ENCODE measurements around the gene ITGA2B. TPM values are rescaled to one million over a fixed set of nuclear protein-coding genes. Genes with fewer than 3 reads are reported as not detected.
A peak's percentile ranks its signal among the peaks of the same experiment; 100 is the strongest.
"Not testable (repeated sequence)": the region's sequence is repeated elsewhere in the genome, so short reads cannot be mapped to it uniquely, and the experiment has no call there.

ITGA2B gene
- total RNA-seq, 1 experiment from 2014 or later: 0.62 TPM

DNA sequence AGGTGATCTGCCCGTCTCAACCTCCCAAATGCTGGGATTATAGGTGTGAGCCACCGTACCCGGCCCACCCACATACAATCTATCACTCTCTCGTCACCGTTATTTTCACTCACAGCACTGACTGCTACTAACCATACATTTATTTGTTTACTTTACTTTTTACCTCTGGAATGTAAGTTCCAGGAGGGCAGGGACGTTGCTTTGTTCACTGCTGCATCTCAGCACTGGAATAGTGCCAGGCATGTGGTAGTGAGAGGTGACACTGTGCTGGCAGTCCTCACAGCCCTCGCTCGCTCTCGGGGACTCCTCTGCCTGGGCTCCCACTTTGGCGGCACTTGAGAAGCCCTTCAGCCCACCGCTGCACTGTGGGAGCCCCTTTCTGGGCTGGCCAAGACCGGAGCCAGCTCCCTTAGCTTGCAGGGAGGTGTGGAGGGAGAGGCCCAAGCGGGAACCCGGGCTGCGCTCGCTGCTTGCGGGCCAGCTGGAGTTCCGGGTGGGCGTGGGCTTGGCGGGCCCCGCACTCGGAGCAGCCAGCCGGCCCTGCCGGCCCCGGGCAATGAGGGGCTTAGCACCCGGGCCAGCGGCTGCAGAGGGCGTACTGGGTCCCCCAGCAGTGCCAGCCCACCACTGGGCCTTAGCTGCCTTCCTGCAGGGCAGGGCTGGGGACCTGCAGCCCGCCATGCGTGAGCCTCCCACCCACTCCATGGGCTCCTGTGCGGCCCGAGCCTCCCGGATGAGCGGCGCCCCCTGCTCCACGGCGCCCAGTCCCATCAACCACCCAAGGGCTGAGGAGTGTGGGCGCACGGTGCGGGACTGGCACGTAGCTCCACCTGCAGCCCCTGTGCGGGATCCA is 20.8 kb downstream of the ITGA2B start:
- not testable (repeated sequence) for BruUV-seq (replicated peaks)

GRCh38 chr17:44367231-44367979 is 22.0 kb downstream of the ITGA2B start:
- POLR2A ChIA-PET (ENCODE audit: low non-redundant PET): no interaction called here
- CTCF ChIA-PET: no interaction called here
- intact Hi-C loops (cut with micrococcal nuclease; ENCODE audit: unreplicated experiment): no loop called here
- no peak for DNase-seq (ENCODE audit: low spot score)
- Histone ChIP-seq H3K9me3 (ENCODE audit: low read depth, low read length, poor library complexity, severe bottlenecking) (no peaks in the 10 kb centered on the region), H3K27ac (ENCODE audit: low read depth, low read length, poor library complexity, severe bottlenecking) (no peak overlapping the region), H3K4me1 (ENCODE audit: insufficient read depth, low read length, poor library complexity, severe bottlenecking) (peaks cover 4% of the 10 kb centered on the region), H3K27me3 (replicated peaks; ENCODE audit: insufficient read depth, low read depth, low read length, poor library complexity) (no peaks in the 10 kb centered on the region), H3K36me3 (ENCODE audit: insufficient read depth, low read length, poor library complexity, severe bottlenecking) (no peaks in the 10 kb centered on the region), H3K4me3 (ENCODE audit: low read depth, low read length, poor library complexity, severe bottlenecking) (no peak overlapping the region)
- TF ChIP-seq EZH2 (IDR thresholded peaks at IDR 0.05; ENCODE audit: borderline replicate concordance, low read depth, low read length, poor library complexity, severe bottlenecking): no peak
- no peak for TF ChIP-seq CTCF (conservative IDR thresholded peaks at IDR 0.05; ENCODE audit: low read depth, low read length)
- no TSS peak for BruUV-seq (replicated peaks)

More for the DNA sequence above, 20.8 kb downstream of the ITGA2B start:
- POLR2A ChIA-PET (ENCODE audit: low non-redundant PET); CTCF ChIA-PET; H3K4me1 ChIP-seq (ENCODE audit: insufficient read depth, low read length, poor library complexity, severe bottlenecking); H3K4me3 ChIP-seq (ENCODE audit: low read depth, low read length, poor library complexity, severe bottlenecking); H3K36me3 ChIP-seq (ENCODE audit: insufficient read depth, low read length, poor library complexity, severe bottlenecking); H3K27me3 ChIP-seq (replicated peaks; ENCODE audit: insufficient read depth, low read depth, low read length, poor library complexity); H3K9me3 ChIP-seq (ENCODE audit: low read depth, low read length, poor library complexity, severe bottlenecking); DNase-seq (ENCODE audit: low spot score); H3K27ac ChIP-seq (ENCODE audit: low read depth, low read length, poor library complexity, severe bottlenecking); intact Hi-C loops (cut with micrococcal nuclease; ENCODE audit: unreplicated experiment): not testable (repeated sequence)

DNA sequence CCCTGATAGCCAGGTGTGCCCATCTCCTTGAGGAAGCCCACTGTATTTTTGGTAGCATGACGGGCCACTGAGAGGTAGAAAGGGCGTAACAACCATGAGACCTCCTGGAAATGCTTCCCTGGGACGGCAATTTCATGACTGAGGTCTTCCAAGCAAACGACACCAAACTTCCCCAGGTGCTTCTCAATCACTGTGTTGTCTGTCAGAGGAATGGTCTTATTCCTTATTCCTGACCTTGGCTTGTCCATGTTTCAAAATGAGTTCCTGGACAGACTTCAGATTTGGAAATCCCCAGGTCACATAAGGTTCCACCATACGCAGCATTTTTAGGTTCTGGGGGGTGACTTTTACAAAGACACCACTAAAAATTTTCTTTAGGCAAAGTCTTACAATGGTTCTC is 24.4 kb downstream of the ITGA2B start:
- H3K4me3 ChIP-seq (ENCODE audit: low read depth, low read length, poor library complexity, severe bottlenecking); CTCF ChIA-PET; H3K27ac ChIP-seq (ENCODE audit: low read depth, low read length, poor library complexity, severe bottlenecking); H3K9me3 ChIP-seq (ENCODE audit: low read depth, low read length, poor library complexity, severe bottlenecking); H3K27me3 ChIP-seq (replicated peaks; ENCODE audit: insufficient read depth, low read depth, low read length, poor library complexity); H3K36me3 ChIP-seq (ENCODE audit: insufficient read depth, low read length, poor library complexity, severe bottlenecking); BruUV-seq (replicated peaks); intact Hi-C loops (cut with micrococcal nuclease; ENCODE audit: unreplicated experiment); POLR2A ChIA-PET (ENCODE audit: low non-redundant PET); DNase-seq (ENCODE audit: low spot score): not testable (repeated sequence)
- H3K4me1 ChIP-seq (ENCODE audit: insufficient read depth, low read length, poor library complexity, severe bottlenecking): peaks cover 21% of the 10 kb centered on the region

DNA sequence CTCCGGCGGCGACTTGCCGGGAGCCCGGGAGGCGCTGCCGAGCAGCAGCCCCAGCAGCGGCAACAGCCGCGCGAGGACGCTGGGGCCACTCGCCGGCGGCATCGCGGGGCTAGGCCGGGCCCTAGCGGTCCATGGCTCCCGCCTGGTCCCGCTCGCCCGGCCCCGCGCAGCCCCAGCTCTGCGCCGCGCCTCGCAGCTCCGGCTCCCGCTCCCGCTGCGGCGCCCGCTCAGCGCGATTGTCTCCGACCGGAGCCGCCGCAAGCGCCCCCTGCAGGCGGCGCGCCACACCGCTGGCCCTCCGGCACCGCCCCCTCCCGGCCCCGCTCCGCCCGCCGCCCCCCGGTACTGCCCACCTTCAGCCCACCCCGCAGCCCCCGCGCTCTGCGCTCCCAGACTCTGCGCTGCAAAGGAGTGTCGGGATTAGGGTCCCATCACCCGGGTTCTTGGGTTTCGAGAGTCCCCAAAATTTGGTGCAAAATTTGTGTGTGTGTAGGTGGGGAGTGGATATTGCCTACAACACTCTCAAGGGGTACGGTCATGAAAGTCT is 25.8 kb downstream of the ITGA2B start, which contains the start of gene FAM171A2:
FAM171A2 (minus strand) TSS at position 241 of the 547 bp plus-strand sequence; CDS start at position 102, 139 bp downstream.
- Histone ChIP-seq H3K27me3 (replicated peaks; ENCODE audit: insufficient read depth, low read depth, low read length, poor library complexity) (no peaks in the 10 kb centered on the region), H3K27ac (ENCODE audit: low read depth, low read length, poor library complexity, severe bottlenecking) (peak within 1 kb of the TSS; percentile 80), H3K4me3 (ENCODE audit: low read depth, low read length, poor library complexity, severe bottlenecking) (peak within 1 kb of the TSS; percentile 68), H3K36me3 (ENCODE audit: insufficient read depth, low read length, poor library complexity, severe bottlenecking) (no peaks in the 10 kb centered on the region), H3K4me1 (ENCODE audit: insufficient read depth, low read length, poor library complexity, severe bottlenecking) (peaks cover 21% of the 10 kb centered on the region), H3K9me3 (ENCODE audit: low read depth, low read length, poor library complexity, severe bottlenecking) (no peaks in the 10 kb centered on the region)
- TF ChIP-seq CTCF (conservative IDR thresholded peaks at IDR 0.05; ENCODE audit: low read depth, low read length) (no peak; the same call in 1 of the 2 replicates), EZH2 (IDR thresholded peaks at IDR 0.05; ENCODE audit: borderline replicate concordance, low read depth, low read length, poor library complexity, severe bottlenecking) (no peak)
- intact Hi-C loops (cut with micrococcal nuclease; ENCODE audit: unreplicated experiment): no loop called here
- ChIA-PET CTCF (interaction anchor here (0.6 to 0.7 kb wide), 4 partner anchors 11 to 206 kb away, joined by 4 to 12 read pairs (median 4); no protein-coding TSS in a partner anchor), POLR2A (ENCODE audit: low non-redundant PET) (no interaction called here)
- BruUV-seq (replicated peaks): no TSS peak
- peak; percentile 58 for DNase-seq (ENCODE audit: low spot score)

Measured in A673 (cell line).